ENCODE results near the gene NKIRAS2. TPM values are rescaled to one million over a fixed set of nuclear protein-coding genes. Genes with fewer than 3 reads are reported as not detected.

NKIRAS2 gene
- total and polyA plus RNA-seq, 2 of the 4 experiments (the other 2 are of a cell fraction) = 25.6 to 51.8 TPM

GRCh38 chr17:42051013-42051400, 31.1 kb downstream of the NKIRAS2 start:
- ATAC-seq (ENCODE audit: low read depth) (no peak), DNase-seq (no peak)
- POLR2A ChIA-PET (ENCODE audit: unreplicated experiment) = no interaction called here
- no peak overlapping the region for H2BK5ac ChIP-seq (ENCODE audit: low read depth, low read length, poor library complexity, severe bottlenecking)
- H3K56ac ChIP-seq (ENCODE audit: extremely low read depth, insufficient read depth, low read length) = no peak overlapping the region
- in situ Hi-C loops (cut with MboI; ENCODE audit: low sequenced_read_pairs) = no loop called here
- H3K4ac ChIP-seq (ENCODE audit: low read depth, low read length) = no peak overlapping the region
- H3K79me1 ChIP-seq (ENCODE audit: low read depth in 1 of 2, low read length in 2 of 2) = no peaks in the 10 kb centered on the region
- H3K23ac ChIP-seq (ENCODE audit: low read depth, low read length) = no peak overlapping the region
- no peak overlapping the region for H2BK15ac ChIP-seq (ENCODE audit: low read depth, low read length)
- H3K27me3 ChIP-seq (ENCODE audit: control insufficient read depth, insufficient read depth, low read length) = peaks cover 72% of the 10 kb centered on the region
- no peak for TF ChIP-seq POLR2A (IDR thresholded peaks at IDR 0.05; ENCODE audit: low read depth, low read length)
- TF ChIP-seq MAZ (IDR thresholded peaks at IDR 0.05; ENCODE audit: borderline replicate concordance, low read depth, low read length) = no peak
- no peak for TF ChIP-seq RFX5 (IDR thresholded peaks at IDR 0.05; ENCODE audit: low read depth, low read length)
- no peak for TF ChIP-seq BHLHE40 (IDR thresholded peaks at IDR 0.05; ENCODE audit: low read depth, low read length)
- no peak for TF ChIP-seq RCOR1 (IDR thresholded peaks at IDR 0.05; ENCODE audit: insufficient replicate concordance, low read length)
- no peak for TF ChIP-seq CHD1 (IDR thresholded peaks at IDR 0.05; ENCODE audit: low read depth, low read length)
- TF ChIP-seq CTCF (conservative IDR thresholded peaks at IDR 0.05; ENCODE audit: low read depth, low read length) = no peak
- TF ChIP-seq MXI1 (IDR thresholded peaks at IDR 0.05; ENCODE audit: borderline replicate concordance, low read depth, low read length) = no peak
- no peak for TF ChIP-seq CEBPB (IDR thresholded peaks at IDR 0.05; ENCODE audit: low read depth, low read length)
- TF ChIP-seq FOS (IDR thresholded peaks at IDR 0.05; ENCODE audit: low read depth, low read length) = no peak
- no peak for TF ChIP-seq RAD21 (IDR thresholded peaks at IDR 0.05; ENCODE audit: low read length)
- TF ChIP-seq, protein P1, sequence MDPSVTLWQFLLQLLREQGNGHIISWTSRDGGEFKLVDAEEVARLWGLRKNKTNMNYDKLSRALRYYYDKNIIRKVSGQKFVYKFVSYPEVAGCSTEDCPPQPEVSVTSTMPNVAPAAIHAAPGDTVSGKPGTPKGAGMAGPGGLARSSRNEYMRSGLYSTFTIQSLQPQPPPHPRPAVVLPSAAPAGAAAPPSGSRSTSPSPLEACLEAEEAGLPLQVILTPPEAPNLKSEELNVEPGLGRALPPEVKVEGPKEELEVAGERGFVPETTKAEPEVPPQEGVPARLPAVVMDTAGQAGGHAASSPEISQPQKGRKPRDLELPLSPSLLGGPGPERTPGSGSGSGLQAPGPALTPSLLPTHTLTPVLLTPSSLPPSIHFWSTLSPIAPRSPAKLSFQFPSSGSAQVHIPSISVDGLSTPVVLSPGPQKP (IDR thresholded peaks at IDR 0.05; ENCODE audit: borderline replicate concordance, low read depth, low read length) = no peak
- no peak for TF ChIP-seq USF2 (IDR thresholded peaks at IDR 0.05; ENCODE audit: low read depth, low read length)
- H4K20me1 ChIP-seq (ENCODE audit: insufficient read depth, low read length) = no peaks in the 10 kb centered on the region
- no peak overlapping the region for H3K9ac ChIP-seq (ENCODE audit: low read depth, low read length)
- no peaks in the 10 kb centered on the region for H3K9me3 ChIP-seq (ENCODE audit: control insufficient read depth, insufficient read depth, low read length)
- peak overlapping the region; percentile 42 for H2AK9ac ChIP-seq (replicated peaks; ENCODE audit: low read depth, low read length, poor library complexity)
- no peak overlapping the region for H3K4me3 ChIP-seq (ENCODE audit: insufficient read depth, low read depth, low read length)
- H4K5ac ChIP-seq (ENCODE audit: low read depth, low read length) = no peak overlapping the region
- peak overlapping the region; percentile 46; the same call in 1 of the 2 replicates for H3K4me2 ChIP-seq (ENCODE audit: low read depth, low read length)
- H3K4me1 ChIP-seq (ENCODE audit: control insufficient read depth, insufficient read depth, low read length) = 0 out of 2 replicates have a peak, but pooled peaks cover 1% of the 10 kb centered on the region
- peaks cover 3% of the 10 kb centered on the region; the same call in 1 of the 2 replicates for H3K9me1 ChIP-seq (ENCODE audit: insufficient read depth, low read length)
- WGBS, 2 experiments (ENCODE audit: extremely low coverage in 2 of 2, insufficient read length in 1 of 2) = no CpG with 5 or more reads among the region's 8 CpGs
- H3K36me3 ChIP-seq (ENCODE audit: control insufficient read depth, insufficient read depth, low read length) = no peaks in the 10 kb centered on the region
- H2AK5ac ChIP-seq (ENCODE audit: low read depth, low read length) = no peak overlapping the region; the same call in 1 of the 2 replicates
- peak overlapping the region; percentile 85 for H2AFZ ChIP-seq (replicated peaks; ENCODE audit: low read length, poor library complexity)
- CTCF ChIA-PET = interaction anchor here (1.0 kb wide), 1 partner anchor 9 kb away, joined by 3 read pairs; no protein-coding TSS in a partner anchor
- dilution Hi-C loops (cut with HindIII; ENCODE audit: low sequenced_read_pairs, unreplicated experiment) = no loop called here
- H3K27ac ChIP-seq (ENCODE audit: insufficient read depth, low read length) = no peak overlapping the region
- H3K18ac ChIP-seq (ENCODE audit: low read depth, low read length) = no peak overlapping the region
- no peak overlapping the region for H4K8ac ChIP-seq (ENCODE audit: low read depth in 2 of 2, low read length in 2 of 2)
- no peak overlapping the region for H3K14ac ChIP-seq (replicated peaks; ENCODE audit: low read depth, low read length)
- H2BK20ac ChIP-seq (ENCODE audit: low read depth, low read length) = no peak overlapping the region
- no peak overlapping the region for H2BK120ac ChIP-seq (ENCODE audit: low read depth, low read length)
- intact Hi-C loops (cut with micrococcal nuclease) = no loop called here
- BruUV-seq (replicated peaks) = no TSS peak
- no peak overlapping the region for H4K91ac ChIP-seq (ENCODE audit: insufficient read depth, low read depth, low read length)
